Daoy (cell line): ENCODE data around the gene TFPI2. TPM values are rescaled to one million over a fixed set of nuclear protein-coding genes. Genes with fewer than 3 reads are reported as not detected.

Experiments used
- DNase-seq: peaks from one replicate; pipeline ENCODE4 v3.0.0-alpha.2; 2015; ENCODE audit warnings: low read depth
- total RNA-seq: library from RNA; depleted of rRNA; stranded (reverse); fragments of >200 nt; shearing (Covaris generic); gene quantifications from 2 replicates; pipeline ENCODE4 v1.2.3, GENCODE V29; 2014; rRNA removed

TFPI2 gene
- total RNA-seq, 1 experiment from 2014 or later: 113 TPM

- no peak for DNase-seq
Measured at GRCh38 chr7:93858857-93859256, 31.7 kb downstream of the TFPI2 start.

GRCh38 chr7:93856323-93856722 lies 34.2 kb downstream of the TFPI2 start:
- peak; percentile 1 for DNase-seq

DNA sequence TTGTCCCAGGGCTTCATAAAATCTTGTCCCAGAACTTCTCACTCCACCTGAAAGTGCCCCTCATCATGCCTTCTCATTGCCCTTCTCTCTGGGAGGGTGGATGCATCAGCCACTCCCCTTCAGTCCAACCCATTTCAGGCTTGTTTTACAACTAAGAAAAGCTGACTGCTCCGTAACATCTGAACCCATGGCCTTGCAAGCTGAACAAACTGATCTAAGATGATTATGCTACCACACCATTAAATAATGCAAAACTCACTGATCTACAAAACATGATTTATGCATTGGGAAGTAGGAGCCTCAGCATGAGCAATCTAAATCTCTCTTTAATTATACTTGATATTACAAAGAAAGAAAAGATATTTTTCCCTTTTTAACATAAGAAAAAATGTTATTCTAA lies 34.8 kb downstream of the TFPI2 start:
- DNase-seq: no peak

GRCh38 chr7:93854480-93854879 lies 36.1 kb downstream of the TFPI2 start:
- no peak for DNase-seq

- DNase-seq: no peak
Measured at GRCh38 chr7:93851536-93851935, 39.0 kb downstream of the TFPI2 start.

DNA sequence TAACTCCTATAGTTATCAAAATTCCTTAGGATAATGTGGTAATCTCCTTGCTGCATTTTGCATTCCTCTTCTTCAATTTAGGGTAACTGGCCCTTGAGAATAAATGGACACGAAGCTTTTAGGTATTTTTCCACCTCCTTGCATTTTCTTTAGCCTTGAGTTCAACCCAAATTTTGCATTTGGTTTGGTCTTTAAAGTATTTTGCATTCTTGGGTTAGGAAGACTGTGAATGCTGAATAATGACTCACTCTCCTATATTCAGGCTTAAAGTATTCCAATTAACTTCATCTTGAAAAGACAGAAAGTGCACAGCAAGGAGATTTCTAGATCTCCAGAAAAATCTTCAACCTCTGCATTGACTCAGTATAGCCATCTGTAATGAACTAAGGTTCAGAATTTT lies 47.3 kb downstream of the TFPI2 start:
- DNase-seq: no peak

GRCh38 chr7:93838966-93839365 lies 51.6 kb downstream of the TFPI2 start:
- DNase-seq: no peak

DNA sequence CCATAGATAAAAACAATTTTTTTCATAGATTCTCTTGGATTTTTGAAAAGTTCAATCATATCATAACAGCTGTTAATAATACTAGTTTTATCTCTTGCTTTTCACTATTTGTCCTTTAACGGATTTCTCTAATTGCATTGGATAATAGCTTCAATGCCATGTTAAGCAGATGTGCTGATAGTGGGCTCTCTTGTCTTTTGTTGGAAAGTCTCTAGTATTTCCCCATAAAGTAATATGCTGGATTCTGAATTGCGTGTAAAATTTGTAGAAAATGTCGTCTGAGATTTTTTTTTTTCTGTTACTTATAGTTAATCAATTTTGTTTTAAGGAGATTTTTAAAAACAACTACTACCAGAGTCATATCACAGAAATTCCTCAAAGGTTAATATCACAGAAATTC lies 53.3 kb downstream of the TFPI2 start:
- DNase-seq: no peak

DNA sequence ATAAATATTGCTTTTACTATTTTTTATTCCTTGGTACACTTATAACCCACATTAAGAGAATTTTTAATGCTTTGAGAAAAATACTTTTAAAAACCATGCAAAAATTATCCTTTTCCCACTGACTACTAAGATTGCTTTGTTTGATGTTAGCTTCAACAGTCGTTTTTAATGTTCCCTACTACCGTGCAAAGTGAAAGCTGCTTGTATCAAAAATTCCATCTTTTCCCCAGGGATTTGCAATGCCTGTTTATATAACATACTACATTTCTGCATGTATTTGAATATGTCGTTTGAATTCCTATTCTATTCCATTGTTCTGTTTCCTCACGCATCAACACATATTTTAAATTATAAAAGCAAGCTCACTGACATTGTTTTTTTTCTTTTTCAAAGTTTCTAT lies 54.4 kb downstream of the TFPI2 start:
- DNase-seq: no peak

- DNase-seq: no peak
Measured at GRCh38 chr7:93835702-93836101, 54.9 kb downstream of the TFPI2 start.

Other genes with a start within 250 kb of the TFPI2 start
- gene GNGT1, start 15.8 kb upstream of the TFPI2 start, total RNA-seq: not detected in 2 replicates
- 14.7 and 21.6 TPM in 2 replicates for gene GNG11, start 31.0 kb upstream of the TFPI2 start, total RNA-seq
- gene BET1, start 113.6 kb upstream of the TFPI2 start, total RNA-seq: 36.8 and 61.2 TPM in 2 replicates